ENCODE data around the gene CAAP1.
"Not testable (repeated sequence)": the region's sequence is repeated elsewhere in the genome, so short reads cannot be mapped to it uniquely, and the experiment has no call there.

Gene CAAP1

DNA sequence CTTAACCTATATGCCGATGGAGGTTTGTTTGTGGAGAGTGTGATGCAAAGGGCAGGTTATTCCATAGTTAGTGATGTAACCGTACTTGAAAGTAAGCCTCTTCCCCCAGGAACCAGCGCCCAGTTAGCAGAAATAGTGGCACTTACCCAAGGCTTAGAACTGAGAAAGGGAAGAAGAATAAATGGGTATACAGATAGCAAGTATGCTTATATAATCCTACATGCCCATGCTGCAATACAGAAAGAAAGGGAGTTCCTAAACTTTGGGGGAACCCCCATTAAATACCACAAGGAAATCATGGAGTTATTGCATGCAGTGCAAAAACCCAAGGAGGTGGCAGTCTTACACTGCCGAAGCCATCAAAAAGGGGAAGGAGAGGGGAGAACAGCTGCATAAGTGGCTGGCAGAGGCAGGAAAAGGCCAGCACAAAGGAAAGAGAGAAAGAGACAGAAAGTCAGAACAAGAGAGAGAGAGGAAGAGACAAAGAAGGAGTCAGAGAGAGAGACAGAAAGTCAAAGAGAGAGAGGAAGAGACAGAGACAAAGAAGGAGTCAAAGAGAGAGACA, 64.1 kb downstream of the CAAP1 start:
- DNase-seq (ENCODE audit: low read depth): not testable (repeated sequence)

- DNase-seq (ENCODE audit: low read depth): no peak
Observed at GRCh38 chr9:26814799-26815198, 77.8 kb downstream of the CAAP1 start.

GRCh38 chr9:26813247-26813646, 79.4 kb downstream of the CAAP1 start:
- no peak for DNase-seq (ENCODE audit: low read depth)

GRCh38 chr9:26812217-26812616, 80.4 kb downstream of the CAAP1 start:
- no peak for DNase-seq (ENCODE audit: low read depth)

GRCh38 chr9:26811106-26811505, 81.5 kb downstream of the CAAP1 start:
- DNase-seq (ENCODE audit: low read depth): no peak

DNA sequence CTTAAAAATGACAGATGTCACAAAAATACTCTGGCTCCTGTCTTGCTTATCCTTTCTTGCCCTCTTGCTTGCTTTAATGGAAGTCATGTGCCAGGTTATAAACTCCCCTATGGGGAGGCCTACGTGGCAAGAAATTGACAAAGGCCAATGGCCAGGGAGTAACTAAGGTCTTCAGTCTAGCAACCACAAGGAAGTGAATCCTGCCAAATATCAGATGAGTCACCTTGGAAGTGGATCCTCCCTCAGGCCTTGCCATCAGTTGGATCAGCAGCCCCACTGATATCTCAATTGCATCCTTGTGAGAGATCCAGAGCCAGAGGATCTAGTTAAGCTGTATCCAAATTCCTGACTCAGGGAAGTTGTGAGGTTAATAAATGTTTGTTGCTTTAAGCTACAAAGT, 82.8 kb downstream of the CAAP1 start:
- DNase-seq (ENCODE audit: low read depth): no peak

- no peak for DNase-seq (ENCODE audit: low read depth)
Observed at GRCh38 chr9:26807161-26807560, 85.4 kb downstream of the CAAP1 start.

GRCh38 chr9:26802921-26803320, 89.7 kb downstream of the CAAP1 start:
- no peak for DNase-seq (ENCODE audit: low read depth)

GRCh38 chr9:26801772-26802171, 90.8 kb downstream of the CAAP1 start:
- DNase-seq (ENCODE audit: low read depth): no peak

DNA sequence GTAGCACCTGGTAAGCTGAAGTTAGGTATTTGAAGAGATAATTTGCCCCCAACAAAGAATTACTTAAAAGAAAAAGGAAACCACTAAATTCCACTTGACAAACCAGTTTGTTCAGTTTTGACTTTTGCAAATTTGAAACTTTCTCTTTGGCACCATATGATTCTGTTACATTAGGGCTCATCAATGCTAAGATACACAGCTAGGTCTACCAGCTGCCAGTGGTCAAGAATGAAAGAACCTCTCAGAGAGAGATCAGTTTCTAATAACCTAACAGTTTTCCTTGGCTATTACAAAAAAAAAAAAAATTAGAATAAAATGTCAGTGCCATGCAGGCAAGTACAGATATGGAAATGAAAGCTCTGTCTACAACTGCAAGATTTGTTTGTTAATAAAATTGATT, 92.3 kb downstream of the CAAP1 start:
- no peak for DNase-seq (ENCODE audit: low read depth)

DNA sequence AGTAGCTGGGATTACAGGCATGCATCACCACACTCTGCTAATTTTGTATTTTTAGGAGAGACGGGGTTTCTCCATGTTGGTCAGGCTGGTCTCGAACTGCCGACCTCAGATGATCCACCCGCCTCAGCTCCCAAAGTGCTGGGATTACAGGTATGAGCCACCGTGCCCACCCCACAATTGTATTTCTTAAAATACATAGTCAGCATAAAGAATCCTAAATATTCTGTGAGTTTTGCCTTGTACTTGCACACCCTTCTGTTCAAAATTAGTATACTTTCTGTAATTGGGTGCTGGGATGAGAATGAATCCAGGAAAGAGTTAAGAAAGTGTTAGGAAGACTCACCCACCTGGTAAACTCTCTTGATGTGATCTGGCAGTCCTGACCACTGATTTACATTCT, 101.3 kb downstream of the CAAP1 start:
- no peak for DNase-seq (ENCODE audit: low read depth)
